HEK293 (cell line): Measurements from ENCODE around the gene SYT14.

ENCODE experiments used
- CTCF ChIA-PET: fragments of 350-600 bp; formaldehyde crosslinking; extraction: SDS; loops from one replicate; lab custom pipeline; 2021; ENCODE audit warnings: antibody characterized with exemption; lab: Yijun Ruan, JAX
- POLR2A ChIA-PET: fragments of 300-600 bp; formaldehyde crosslinking; extraction: SDS; loops from one replicate; lab custom pipeline; 2020; ENCODE audit warnings: antibody characterized with exemption, inconsistent platforms; lab: Yijun Ruan, JAX
- H3K27ac ChIP-seq: fragments of 200-500 bp; sonication (Bioruptor generic); 2 replicates; pipeline ENCODE4 v1.5.1; 2014; ENCODE audit warnings: low read depth, low read length, control low read depth, inconsistent platforms; ENCODE audit errors: extremely low read depth
- H3K36me3 ChIP-seq, 2 experiments: fragments of 200-500 bp in 1 of 2; sonication (Bioruptor generic) in 1 of 2; 1 replicate in 1 of 2; 2 replicates in 1 of 2; pipeline ENCODE4 v1.5.1; 2014 to 2017; ENCODE audit warnings: inconsistent platforms in 2 of 2, low read length in 2 of 2; ENCODE audit not compliant: control insufficient read depth in 2 of 2, insufficient read depth in 1 of 2
- H3K4me1 ChIP-seq: fragments of 200-500 bp; sonication (Bioruptor generic); 2 replicates; pipeline ENCODE4 v1.5.1; 2014; ENCODE audit warnings: mild to moderate bottlenecking, low read length, inconsistent platforms; ENCODE audit not compliant: control insufficient read depth, insufficient read depth
- H3K4me3 ChIP-seq: 2 replicates; pipeline ENCODE4 v1.5.1; 2011; ENCODE audit warnings: low read depth, mild to moderate bottlenecking, control low read depth, low read length, moderate library complexity
- H3K9me3 ChIP-seq: fragments of 200-500 bp; sonication (Bioruptor generic); 2 replicates; pipeline ENCODE4 v1.5.1; 2014; ENCODE audit warnings: low read depth, low read length, inconsistent platforms; ENCODE audit not compliant: control insufficient read depth, insufficient read depth
- BCL11A ChIP-seq: fragments of 450-650 bp; formaldehyde crosslinking; IDR thresholded peaks from 2 replicates; pipeline ENCODE4 v1.5.1; 2016; ENCODE audit warnings: low read depth, missing biosample characterization, missing genetic modification characterization
- IKZF3 ChIP-seq: fragments of 450-650 bp; IDR thresholded peaks from 2 replicates; pipeline ENCODE4 v1.5.0; 2018; ENCODE audit warnings: missing biosample characterization, mild to moderate bottlenecking, missing genetic modification characterization, moderate library complexity
- PRDM1 ChIP-seq: fragments of 450-650 bp; formaldehyde crosslinking; IDR thresholded peaks from 2 replicates; pipeline ENCODE4; 2016; ENCODE audit warnings: missing biosample characterization, missing genetic modification characterization
- YY2 ChIP-seq: fragments of 450-650 bp; formaldehyde crosslinking; IDR thresholded peaks from 2 replicates; pipeline ENCODE4 v1.5.1; 2016; ENCODE audit warnings: missing biosample characterization, missing genetic modification characterization
- ZBTB49 ChIP-seq: fragments of 450-650 bp; formaldehyde crosslinking; IDR thresholded peaks from 2 replicates; pipeline ENCODE4 v1.5.1; 2016; ENCODE audit warnings: missing biosample characterization, missing genetic modification characterization, low read depth
- ZBTB6 ChIP-seq: fragments of 450-650 bp; formaldehyde crosslinking; IDR thresholded peaks from 2 replicates; pipeline ENCODE4 v1.5.1; 2017; ENCODE audit warnings: missing biosample characterization, missing genetic modification characterization
- ZFP69B ChIP-seq: fragments of 450-650 bp; formaldehyde crosslinking; IDR thresholded peaks from 2 replicates; pipeline ENCODE4 v1.5.1; 2016; ENCODE audit warnings: missing biosample characterization, missing genetic modification characterization
- ZNF157 ChIP-seq: fragments of 450-650 bp; formaldehyde crosslinking; IDR thresholded peaks from 2 replicates; pipeline ENCODE4 v1.5.1; 2016; ENCODE audit warnings: missing biosample characterization, missing genetic modification characterization
- ZNF292 ChIP-seq: fragments of 450-650 bp; formaldehyde crosslinking; IDR thresholded peaks from 2 replicates; pipeline ENCODE4 v1.5.1; 2016; ENCODE audit warnings: low read depth, missing biosample characterization, missing genetic modification characterization, borderline replicate concordance
- ZNF366 ChIP-seq: fragments of 450-650 bp; formaldehyde crosslinking; conservative IDR thresholded peaks from 2 replicates; pipeline ENCODE4 v1.5.1; 2016; ENCODE audit warnings: missing biosample characterization, missing genetic modification characterization
- ZNF37A ChIP-seq: fragments of 450-650 bp; IDR thresholded peaks from 2 replicates; pipeline ENCODE4 v1.5.1; 2018; ENCODE audit warnings: missing biosample characterization, missing genetic modification characterization
- ZNF473 ChIP-seq: fragments of 450-650 bp; formaldehyde crosslinking; IDR thresholded peaks from 2 replicates; pipeline ENCODE4 v1.5.1; 2017; ENCODE audit warnings: missing biosample characterization, missing genetic modification characterization
- ZNF555 ChIP-seq: fragments of 450-650 bp; formaldehyde crosslinking; conservative IDR thresholded peaks from 2 replicates; pipeline ENCODE4 v1.5.1; 2017; ENCODE audit warnings: missing biosample characterization, mild to moderate bottlenecking, missing genetic modification characterization, inconsistent platforms
- ZNF600 ChIP-seq: fragments of 450-650 bp; formaldehyde crosslinking; IDR thresholded peaks from 2 replicates; pipeline ENCODE4 v1.5.1; 2016; ENCODE audit warnings: missing biosample characterization, missing genetic modification characterization
- ZNF624 ChIP-seq: fragments of 450-650 bp; formaldehyde crosslinking; IDR thresholded peaks from 2 replicates; pipeline ENCODE4 v1.5.1; 2017; ENCODE audit warnings: missing biosample characterization, missing genetic modification characterization
- ZNF629 ChIP-seq: fragments of 450-650 bp; formaldehyde crosslinking; IDR thresholded peaks from 2 replicates; pipeline ENCODE4 v1.5.1; 2017; ENCODE audit warnings: missing biosample characterization, missing genetic modification characterization
- ZNF654 ChIP-seq: fragments of 450-650 bp; formaldehyde crosslinking; IDR thresholded peaks from 2 replicates; pipeline ENCODE4 v1.5.1; 2016; ENCODE audit warnings: low read depth, missing biosample characterization, missing genetic modification characterization
- ZNF660 ChIP-seq: fragments of 450-650 bp; IDR thresholded peaks from 2 replicates; pipeline ENCODE4 v1.5.1; 2018; ENCODE audit warnings: missing biosample characterization, mild to moderate bottlenecking, missing genetic modification characterization
- ZNF777 ChIP-seq: fragments of 450-650 bp; formaldehyde crosslinking; IDR thresholded peaks from 2 replicates; pipeline ENCODE4 v1.5.1; 2017; ENCODE audit warnings: missing biosample characterization, missing genetic modification characterization, borderline replicate concordance
- ZNF791 ChIP-seq: fragments of 450-650 bp; formaldehyde crosslinking; IDR thresholded peaks from 2 replicates; pipeline ENCODE4 v1.5.1; 2016; ENCODE audit warnings: missing biosample characterization, missing genetic modification characterization
- TF ChIP-seq, protein P1 (sequence below): fragments of 450-650 bp; IDR thresholded peaks from 2 replicates; pipeline ENCODE4 v1.5.1; 2018; ENCODE audit warnings: missing biosample characterization, mild to moderate bottlenecking, missing genetic modification characterization
- TF ChIP-seq, protein P2 (sequence below): fragments of 450-650 bp; formaldehyde crosslinking; IDR thresholded peaks from 2 replicates; pipeline ENCODE4 v1.5.1; 2017; ENCODE audit warnings: missing biosample characterization, missing genetic modification characterization
- TF ChIP-seq, protein P3 (sequence below): fragments of 450-650 bp; formaldehyde crosslinking; IDR thresholded peaks from 2 replicates; pipeline ENCODE4 v1.5.1; 2016; ENCODE audit warnings: missing biosample characterization, missing genetic modification characterization
- TF ChIP-seq, protein P4 (sequence below): fragments of 450-650 bp; formaldehyde crosslinking; IDR thresholded peaks from 2 replicates; pipeline ENCODE4 v1.5.1; 2016; ENCODE audit warnings: missing biosample characterization, missing genetic modification characterization

Gene SYT14

DNA sequence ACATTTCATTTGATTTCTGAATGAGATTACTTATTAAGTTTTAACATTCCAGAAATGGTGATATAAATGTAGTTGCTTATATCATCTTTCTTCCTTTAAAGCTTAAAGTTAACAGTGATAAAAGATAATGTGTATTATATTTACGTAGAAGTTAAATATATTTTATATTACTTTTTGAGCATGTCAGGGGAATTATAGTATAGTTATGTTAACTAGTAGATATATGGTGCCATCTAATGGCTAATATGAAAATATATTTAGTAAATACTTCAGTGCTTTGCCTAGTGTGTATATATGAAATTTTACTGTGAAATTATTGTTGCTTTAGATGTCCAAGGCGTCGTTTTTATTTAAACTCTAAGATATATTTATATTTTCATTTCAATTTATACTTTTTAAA is 51.5 kb downstream of the SYT14 start:
- Histone ChIP-seq H3K4me1 (no peaks in the 10 kb centered on the region), H3K4me3 (no peak overlapping the region), H3K27ac (no peak overlapping the region), H3K9me3 (no peaks in the 10 kb centered on the region), H3K36me3 (no peaks in the 10 kb centered on the region)
- ChIA-PET POLR2A (no interaction called here), CTCF (interaction anchor here (0.6 to 4.2 kb wide), 34 partner anchors 15 to 1740 kb away, joined by 3 to 84 read pairs (median 5); no protein-coding TSS in a partner anchor)
- TF ChIP-seq ZNF600 (no peak), ZNF629 (tag by site-specific recombination) (no peak), ZNF791 (tag by site-specific recombination) (no peak), ZNF555 (tag by site-specific recombination) (no peak), ZNF777 (no peak), ZNF157 (tag by site-specific recombination) (no peak), ZNF660 (0 out of 2 replicates have a peak, but pooled peaks have one; percentile 29), ZNF624 (tag by site-specific recombination) (no peak), ZNF654 (peak; percentile 71)
- TF ChIP-seq, protein P1, sequence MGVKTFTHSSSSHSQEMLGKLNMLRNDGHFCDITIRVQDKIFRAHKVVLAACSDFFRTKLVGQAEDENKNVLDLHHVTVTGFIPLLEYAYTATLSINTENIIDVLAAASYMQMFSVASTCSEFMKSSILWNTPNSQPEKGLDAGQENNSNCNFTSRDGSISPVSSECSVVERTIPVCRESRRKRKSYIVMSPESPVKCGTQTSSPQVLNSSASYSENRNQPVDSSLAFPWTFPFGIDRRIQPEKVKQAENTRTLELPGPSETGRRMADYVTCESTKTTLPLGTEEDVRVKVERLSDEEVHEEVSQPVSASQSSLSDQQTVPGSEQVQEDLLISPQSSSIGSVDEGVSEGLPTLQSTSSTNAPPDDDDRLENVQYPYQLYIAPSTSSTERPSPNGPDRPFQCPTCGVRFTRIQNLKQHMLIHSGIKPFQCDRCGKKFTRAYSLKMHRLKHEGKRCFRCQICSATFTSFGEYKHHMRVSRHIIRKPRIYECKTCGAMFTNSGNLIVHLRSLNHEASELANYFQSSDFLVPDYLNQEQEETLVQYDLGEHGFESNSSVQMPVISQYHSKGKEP (tag by site-specific recombination): no peak
- TF ChIP-seq, protein P2, sequence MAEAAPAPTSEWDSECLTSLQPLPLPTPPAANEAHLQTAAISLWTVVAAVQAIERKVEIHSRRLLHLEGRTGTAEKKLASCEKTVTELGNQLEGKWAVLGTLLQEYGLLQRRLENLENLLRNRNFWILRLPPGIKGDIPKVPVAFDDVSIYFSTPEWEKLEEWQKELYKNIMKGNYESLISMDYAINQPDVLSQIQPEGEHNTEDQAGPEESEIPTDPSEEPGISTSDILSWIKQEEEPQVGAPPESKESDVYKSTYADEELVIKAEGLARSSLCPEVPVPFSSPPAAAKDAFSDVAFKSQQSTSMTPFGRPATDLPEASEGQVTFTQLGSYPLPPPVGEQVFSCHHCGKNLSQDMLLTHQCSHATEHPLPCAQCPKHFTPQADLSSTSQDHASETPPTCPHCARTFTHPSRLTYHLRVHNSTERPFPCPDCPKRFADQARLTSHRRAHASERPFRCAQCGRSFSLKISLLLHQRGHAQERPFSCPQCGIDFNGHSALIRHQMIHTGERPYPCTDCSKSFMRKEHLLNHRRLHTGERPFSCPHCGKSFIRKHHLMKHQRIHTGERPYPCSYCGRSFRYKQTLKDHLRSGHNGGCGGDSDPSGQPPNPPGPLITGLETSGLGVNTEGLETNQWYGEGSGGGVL (tag by site-specific recombination): no peak

DNA sequence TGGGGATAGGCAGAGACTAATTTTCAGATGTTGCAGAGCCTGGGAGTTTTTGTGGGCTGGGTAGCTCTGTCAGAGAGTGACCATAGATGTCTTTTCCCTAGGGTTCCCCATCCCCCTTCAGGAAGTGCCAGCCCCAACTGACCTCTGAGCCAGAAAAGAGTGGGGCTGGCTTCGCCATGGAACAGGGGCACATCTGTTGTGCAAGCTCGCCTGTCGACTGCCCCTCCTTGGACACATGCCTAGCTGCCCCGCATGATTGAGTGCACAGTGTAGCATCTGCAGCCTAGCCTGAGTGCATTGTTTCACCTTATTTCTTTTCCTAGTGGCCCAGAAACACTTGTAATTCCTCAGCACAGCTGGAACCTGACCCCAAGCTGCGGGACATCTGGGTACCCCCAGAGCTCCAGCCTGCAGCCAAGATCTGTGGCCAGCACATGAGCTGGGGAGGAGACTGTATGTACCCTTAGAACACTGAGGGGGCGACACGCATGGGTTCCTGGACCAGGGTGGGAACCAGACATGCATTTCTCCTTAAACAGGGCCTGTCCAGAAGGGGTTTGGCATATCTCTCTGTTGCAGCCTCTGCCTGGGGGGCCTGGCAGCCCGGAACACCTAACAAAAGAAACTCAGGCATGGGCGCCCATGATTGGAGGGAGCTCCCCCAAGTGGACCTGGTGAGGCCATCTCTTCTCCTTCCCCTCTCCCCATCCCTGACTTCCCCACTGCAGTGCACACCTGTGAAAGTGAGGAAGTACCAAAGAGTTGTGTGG is 55.2 kb downstream of the SYT14 start:
- POLR2A ChIA-PET: interaction anchor here (1.1 kb wide), 1 partner anchor 209 kb away, joined by 3 read pairs; the partner anchor contains the start of gene C1orf74
- Histone ChIP-seq H3K36me3 (no peaks in the 10 kb centered on the region), H3K9me3 (no peaks in the 10 kb centered on the region), H3K27ac (no peak overlapping the region), H3K4me3 (no peak overlapping the region), H3K4me1 (no peaks in the 10 kb centered on the region)
- CTCF ChIA-PET: interaction anchor here (0.5 to 3.1 kb wide), 3 partner anchors 133 to 1748 kb away, joined by 3 to 10 read pairs (median 3); no protein-coding TSS in a partner anchor
- no peak for TF ChIP-seq ZFP69B
- no peak for TF ChIP-seq ZNF660
- no peak for TF ChIP-seq ZNF292
- no peak for TF ChIP-seq PRDM1 (tag by site-specific recombination)
- no peak for TF ChIP-seq ZNF37A (tag by site-specific recombination)
- TF ChIP-seq IKZF3: no peak
- TF ChIP-seq BCL11A (tag by site-specific recombination): no peak
- no peak for TF ChIP-seq YY2 (tag by site-specific recombination)
- no peak for TF ChIP-seq ZBTB49 (tag by site-specific recombination)
- TF ChIP-seq ZNF366: no peak
- TF ChIP-seq ZNF473 (tag by site-specific recombination): no peak
- TF ChIP-seq, protein P3, sequence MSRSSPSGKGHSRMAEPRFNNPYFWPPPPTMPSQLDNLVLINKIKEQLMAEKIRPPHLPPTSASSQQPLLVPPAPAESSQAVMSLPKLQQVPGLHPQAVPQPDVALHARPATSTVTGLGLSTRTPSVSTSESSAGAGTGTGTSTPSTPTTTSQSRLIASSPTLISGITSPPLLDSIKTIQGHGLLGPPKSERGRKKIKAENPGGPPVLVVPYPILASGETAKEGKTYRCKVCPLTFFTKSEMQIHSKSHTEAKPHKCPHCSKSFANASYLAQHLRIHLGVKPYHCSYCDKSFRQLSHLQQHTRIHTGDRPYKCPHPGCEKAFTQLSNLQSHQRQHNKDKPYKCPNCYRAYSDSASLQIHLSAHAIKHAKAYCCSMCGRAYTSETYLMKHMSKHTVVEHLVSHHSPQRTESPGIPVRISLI (tag by site-specific recombination): no peak
- no peak for TF ChIP-seq ZBTB6
- TF ChIP-seq, protein P4, sequence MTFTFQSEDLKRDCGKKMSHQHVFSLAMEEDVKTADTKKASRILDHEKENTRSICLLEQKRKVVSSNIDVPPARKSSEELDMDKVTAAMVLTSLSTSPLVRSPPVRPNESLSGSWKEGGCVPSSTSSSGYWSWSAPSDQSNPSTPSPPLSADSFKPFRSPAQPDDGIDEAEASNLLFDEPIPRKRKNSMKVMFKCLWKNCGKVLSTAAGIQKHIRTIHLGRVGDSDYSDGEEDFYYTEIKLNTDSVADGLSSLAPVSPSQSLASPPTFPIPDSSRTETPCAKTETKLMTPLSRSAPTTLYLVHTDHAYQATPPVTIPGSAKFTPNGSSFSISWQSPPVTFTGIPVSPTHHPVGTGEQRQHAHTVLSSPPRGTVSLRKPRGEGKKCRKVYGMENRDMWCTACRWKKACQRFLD (tag by site-specific recombination): no peak
